ENCODE measurements around the gene PSTK.

The PSTK gene

DNA sequence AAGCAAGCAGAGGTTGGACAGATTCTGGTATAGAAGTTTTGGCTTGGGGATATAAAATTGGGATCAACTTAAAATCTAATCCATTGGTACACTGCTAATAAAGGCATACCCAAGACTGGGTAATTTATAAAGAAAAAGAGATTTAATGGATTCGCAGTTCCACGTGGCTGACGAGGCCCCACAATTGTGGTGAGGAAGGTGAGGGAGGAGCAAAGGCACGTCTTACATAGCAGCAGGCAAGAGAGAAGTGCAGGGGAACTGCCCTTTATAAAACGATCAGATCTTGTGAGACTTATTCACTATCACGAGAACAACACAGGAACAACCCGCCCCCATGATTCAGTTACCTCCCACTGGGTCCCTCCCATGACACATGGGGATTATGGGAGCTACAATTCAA, 38.3 kb downstream of the PSTK start:
- no peak overlapping the region for H3K4me3 ChIP-seq (ENCODE audit: low read length)
- DNase-seq (ENCODE audit: low read depth) = no peak
- no peak for TF ChIP-seq CTCF (conservative IDR thresholded peaks at IDR 0.05; ENCODE audit: low read depth, low read length)

- H3K4me3 ChIP-seq (ENCODE audit: low read length) = no peak overlapping the region
- DNase-seq (ENCODE audit: low read depth) = no peak
- TF ChIP-seq CTCF (conservative IDR thresholded peaks at IDR 0.05; ENCODE audit: low read depth, low read length) = no peak
These were observed 39.1 kb downstream of the PSTK start for GRCh38 chr10:123019264-123019663.

DNA sequence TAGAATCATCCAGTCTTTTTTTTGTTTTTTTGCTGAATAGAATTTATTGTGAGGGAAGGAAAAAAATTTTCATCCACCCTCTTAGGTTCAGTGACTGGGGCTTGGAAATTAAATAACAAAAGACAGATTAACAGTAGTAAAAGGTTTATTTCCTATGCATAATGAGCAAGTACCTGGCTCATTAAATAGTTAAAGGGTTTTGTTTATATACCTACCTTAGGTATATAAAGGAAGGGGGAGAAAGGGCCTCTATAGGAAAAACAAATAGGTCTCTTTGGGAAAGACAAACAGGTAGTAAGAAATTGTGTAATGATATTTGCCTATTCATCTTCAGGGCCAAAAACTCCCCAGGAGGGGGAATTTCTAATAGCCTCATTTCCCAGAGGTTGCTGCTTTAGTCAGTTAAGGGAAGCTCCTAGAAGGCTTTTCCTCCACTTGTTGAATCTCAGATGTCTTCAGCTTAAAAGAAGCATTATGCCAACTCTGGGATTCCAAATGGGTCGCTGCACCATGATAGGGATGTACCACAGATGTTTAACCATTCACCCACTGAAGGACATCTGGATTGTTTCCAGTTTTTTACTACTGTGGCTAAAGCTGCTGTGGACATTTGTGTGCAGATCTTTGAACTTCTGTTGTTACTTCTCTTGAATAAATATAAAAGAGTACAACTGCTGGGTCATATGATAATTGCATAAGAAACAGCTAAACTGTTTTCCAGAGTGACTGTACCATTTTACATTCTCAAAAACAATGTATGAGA, 39.9 kb downstream of the PSTK start:
- DNase-seq (ENCODE audit: low read depth) = no peak
- no peak overlapping the region for H3K4me3 ChIP-seq (ENCODE audit: low read length)
- TF ChIP-seq CTCF (conservative IDR thresholded peaks at IDR 0.05; ENCODE audit: low read depth, low read length) = no peak

- TF ChIP-seq CTCF (conservative IDR thresholded peaks at IDR 0.05; ENCODE audit: low read depth, low read length) = peak; percentile 69
- no peak overlapping the region for H3K4me3 ChIP-seq (ENCODE audit: low read length)
- no peak for DNase-seq (ENCODE audit: low read depth)
These were observed 41.3 kb downstream of the PSTK start for GRCh38 chr10:123021517-123021916.

GRCh38 chr10:123024540-123024939, 44.3 kb downstream of the PSTK start:
- no peak for TF ChIP-seq CTCF (conservative IDR thresholded peaks at IDR 0.05; ENCODE audit: low read depth, low read length)
- no peak overlapping the region for H3K4me3 ChIP-seq (ENCODE audit: low read length)
- no peak for DNase-seq (ENCODE audit: low read depth)

- H3K4me3 ChIP-seq (ENCODE audit: low read length) = no peak overlapping the region
- TF ChIP-seq CTCF (conservative IDR thresholded peaks at IDR 0.05; ENCODE audit: low read depth, low read length) = no peak
- no peak for DNase-seq (ENCODE audit: low read depth)
These were observed 46.1 kb downstream of the PSTK start for GRCh38 chr10:123026302-123026701.

DNA sequence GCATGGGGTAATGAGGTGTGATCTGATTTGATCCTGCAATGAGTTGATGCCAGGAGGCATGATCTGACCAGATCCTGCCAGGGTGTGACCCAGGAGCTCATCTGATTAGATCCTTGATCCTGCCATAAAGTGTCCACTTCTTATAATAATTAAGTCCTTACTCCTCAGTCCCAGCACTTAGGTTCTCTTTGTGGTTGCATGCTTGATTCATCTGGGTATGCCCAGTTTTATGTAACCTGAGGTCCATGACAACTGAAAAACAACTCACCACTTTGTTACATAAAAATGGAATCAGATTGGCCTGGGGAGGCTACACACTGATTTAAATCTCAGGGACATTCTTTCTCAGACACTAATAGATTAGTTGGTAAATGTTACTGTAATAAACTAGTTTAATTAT, 47.7 kb downstream of the PSTK start:
- no peak for TF ChIP-seq CTCF (conservative IDR thresholded peaks at IDR 0.05; ENCODE audit: low read depth, low read length)
- no peak for DNase-seq (ENCODE audit: low read depth)
- no peak overlapping the region for H3K4me3 ChIP-seq (ENCODE audit: low read length)

Measured in retinal pigment epithelial cell (primary cell).